Measurements from ENCODE around the gene SLC7A6. TPM values are rescaled to one million over a fixed set of nuclear protein-coding genes. Genes with fewer than 3 reads are reported as not detected.
A peak's percentile ranks its signal among the peaks of the same experiment; 100 is the strongest.

The SLC7A6 gene
- 22.6 and 23.9 TPM in 2 replicates for total RNA-seq (2014; rRNA removed; shearing (Covaris generic))

GRCh38 chr16:68264128-68265077 lies at the start of gene SLC7A6:
TSS of gene SLC7A6 (plus strand) at chr16:68264526. CDS start at chr16:68274727, 10,201 bp downstream.
- peak; percentile 75 for DNase-seq (ENCODE audit: low read depth)

- no peak for DNase-seq (ENCODE audit: low read depth)
Observed at GRCh38 chr16:68214726-68215125, 49.6 kb upstream of the SLC7A6 start.

GRCh38 chr16:68215302-68215701 lies 49.0 kb upstream of the SLC7A6 start:
- no peak for DNase-seq (ENCODE audit: low read depth)

- no peak for DNase-seq (ENCODE audit: low read depth)
Observed at GRCh38 chr16:68216240-68216639, 48.1 kb upstream of the SLC7A6 start.

- DNase-seq (ENCODE audit: low read depth), result no peak
Observed at GRCh38 chr16:68217506-68217905, 46.8 kb upstream of the SLC7A6 start.

- DNase-seq (ENCODE audit: low read depth), result no peak
Observed at GRCh38 chr16:68219725-68220351, 44.5 kb upstream of the SLC7A6 start.

GRCh38 chr16:68223072-68223471 lies 41.3 kb upstream of the SLC7A6 start:
- DNase-seq (ENCODE audit: low read depth), result no peak

- no peak for DNase-seq (ENCODE audit: low read depth)
Observed at GRCh38 chr16:68226116-68226515, 38.2 kb upstream of the SLC7A6 start.

GRCh38 chr16:68227183-68227793 lies 37.0 kb upstream of the SLC7A6 start:
- no peak for DNase-seq (ENCODE audit: low read depth)

- DNase-seq (ENCODE audit: low read depth), result no peak
Observed at GRCh38 chr16:68227850-68228553, 36.3 kb upstream of the SLC7A6 start.

GRCh38 chr16:68228652-68229051 lies 35.7 kb upstream of the SLC7A6 start:
- no peak for DNase-seq (ENCODE audit: low read depth)

- peak; percentile 57 for DNase-seq (ENCODE audit: low read depth)
Observed at GRCh38 chr16:68229431-68230175, 34.7 kb upstream of the SLC7A6 start.

- DNase-seq (ENCODE audit: low read depth), result no peak
Observed at GRCh38 chr16:68230176-68230571, 34.2 kb upstream of the SLC7A6 start.

- DNase-seq (ENCODE audit: low read depth), result no peak
Observed at GRCh38 chr16:68230956-68231355, 33.4 kb upstream of the SLC7A6 start.

- DNase-seq (ENCODE audit: low read depth), result no peak
Observed at GRCh38 chr16:68231384-68232136, 32.8 kb upstream of the SLC7A6 start.

- no peak for DNase-seq (ENCODE audit: low read depth)
Observed at GRCh38 chr16:68232335-68232734, 32.0 kb upstream of the SLC7A6 start.

GRCh38 chr16:68233085-68233834 lies 31.1 kb upstream of the SLC7A6 start:
- no peak for DNase-seq (ENCODE audit: low read depth)

- no peak for DNase-seq (ENCODE audit: low read depth)
Observed at GRCh38 chr16:68233835-68234187, 30.5 kb upstream of the SLC7A6 start.

GRCh38 chr16:68234188-68235107 lies 29.9 kb upstream of the SLC7A6 start:
- DNase-seq (ENCODE audit: low read depth), result no peak
